Heart left ventricle (tissue), 16 donors: ENCODE data around the gene MLLT10. TPM values are rescaled to one million over a fixed set of nuclear protein-coding genes. Genes with fewer than 3 reads are reported as not detected.

ENCODE experiments used
- ATAC-seq, 4 donors: fragments of 200-7000 bp; cut with Tn5 transposase; one replicate each; pipeline ENCODE4 v1.9.1; 2020 to 2022; ENCODE audit warnings: moderate library complexity in 4 of 4, mild to moderate bottlenecking in 3 of 4, moderate number of reproducible peaks in 1 of 4
- DNase-seq, 5 donors: peaks; one replicate each; pipeline ENCODE4 v3.0.0-alpha.2; 2020
- H3K27ac ChIP-seq, 12 donors: fragments of 200-600 bp; sonication (generic) in 4 of 12; one replicate each; pipeline versions ENCODE4 v1.5.0 to v1.8.0; 2016 to 2022; ENCODE audit warnings: mild to moderate bottlenecking in 2 of 12
- H3K27me3 ChIP-seq, 9 donors: fragments of 200-600 bp; sonication (generic) in 2 of 9; one replicate each; pipeline versions ENCODE4 v1.5.1 to v1.8.0; 2016 to 2022; ENCODE audit warnings: mild to moderate bottlenecking in 3 of 9
- H3K36me3 ChIP-seq, 9 donors: fragments of 200-600 bp; sonication (generic) in 2 of 9; one replicate each; pipeline versions ENCODE4 v1.5.0 to v1.8.0; 2018 to 2022; ENCODE audit warnings: mild to moderate bottlenecking in 2 of 9
- H3K4me1 ChIP-seq, 12 donors: fragments of 200-600 bp; sonication (generic) in 4 of 12; one replicate each; pipeline versions ENCODE4 v1.5.0 to v1.8.0; 2016 to 2022; ENCODE audit warnings: mild to moderate bottlenecking in 3 of 12
- H3K4me3 ChIP-seq, 12 donors: fragments of 200-600 bp; sonication (generic) in 4 of 12; one replicate each; pipeline versions ENCODE4 v1.5.0 to v1.8.0; 2017 to 2022; ENCODE audit warnings: mild to moderate bottlenecking in 9 of 12, moderate library complexity in 4 of 12
- H3K9me3 ChIP-seq, 12 donors: fragments of 200-600 bp; sonication (generic) in 4 of 12; one replicate each; pipeline versions ENCODE4 v1.5.0 to v1.8.0; 2016 to 2022; ENCODE audit warnings: mild to moderate bottlenecking in 1 of 12
- CTCF ChIP-seq, 12 donors: fragments of 200-600 bp; sonication (generic) in 4 of 12; IDR thresholded peaks; one replicate each; pipeline versions ENCODE4 v1.5.0 to v1.8.0; 2018 to 2022; ENCODE audit warnings: antibody characterized with exemption in 12 of 12, mild to moderate bottlenecking in 5 of 12
- POLR2A ChIP-seq, 2 donors: fragments of 450-650 bp; IDR thresholded peaks; one replicate each; pipeline ENCODE4 v1.6.1; 2017; ENCODE audit warnings: antibody characterized with exemption in 2 of 2, mild to moderate bottlenecking in 2 of 2, moderate library complexity in 2 of 2
- WGBS, 4 donors: extraction: QIAGEN DNeasy Blood & Tissue Kit in 2 of 4; methylation state at CpG; one replicate each; pipeline versions ENCODE4 v1.1.5 to v1.1.7; 2013 to 2018; 5-methylcytosine and 5-hydroxymethylcytosine counted together
- intact Hi-C, 10 donors: fragments of 100-400 bp; cut with DNase I; formaldehyde crosslinking; loops; one replicate each; pipeline versions ENCODE4 v1.11.1 to v1.14.2; 2022
- polyA plus RNA-seq, 2 donors: library from polyadenylated mRNA; stranded (reverse); fragments of 200-250 nt; gene quantifications; one replicate each; pipeline ENCODE4 v1.2.3, GENCODE V29; 2013
- total RNA-seq, 9 donors: library from RNA; depleted of rRNA in 2 of 9; stranded (reverse); fragments of >200 nt in 2 of 9; fragmentation: NEBNext Ultra II Directional in 3 of 9; extraction: Animal tissue kit (Norgen Biotek cat#: 25700) in 3 of 9; gene quantifications; one replicate each; pipeline versions ENCODE4 v1.1.0 to v1.2.4, GENCODE V29; 2016 to 2023
- donor health status: ischemic (EF 13 %, LVEDD 7.1; RV severe dilation, severe dysfunction).
- donor health status: healthy with polysubstance abuse.
- donor health status: DM: no; HTN: yes; CAD: no.
- donor health status: DM: no; HTN: no; CAD: no.
- donor health status: ischemic (EF 25% LVEDD 6.9; RV normal size, moderate dysfunction).
- donor health status: ischemic (EF 25% LVEDD 5.7; RV mildly dilated, moderate dysfunction).
- donor health status: healthy.
- donor health status: DM: yes; HTN: yes; CAD: no.
- donor health status: ischemic (EF 35%, LVEDD 5.7; RV mildly dilated, moderate dysfunction).
- donor health status: nonischemic (EF 11% LVEDD 7.7; RV severe dilation, severe dysfunction).
- donor health status: DM: yes; HTN: yes; CAD: no.
- donor health status: PGD.
- donor health status: ischemic (EF 29% LVEDD 5.4; RV normal size, mild dysfunction).
- donor health status: nonischemic (EF 23%, LVEDD 6.1; RV moderate dilation, normal function).

The MLLT10 gene
- total and polyA plus RNA-seq, 11 donors = 16.0 to 30.7 (median 25.2) TPM

- Histone ChIP-seq H3K27ac (no peak overlapping the region), H3K36me3 (peaks cover 0 to 93% (median 83%) of the 10 kb centered on the region in 9 donors), H3K27me3 (no peaks in the 10 kb centered on the region), H3K4me3 (no peak overlapping the region), H3K4me1 (peaks cover 0 to 3% (median 0%) of the 10 kb centered on the region in 12 donors), H3K9me3 (no peaks in the 10 kb centered on the region)
- TF ChIP-seq CTCF (IDR thresholded peaks at IDR 0.05) = no peak
- TF ChIP-seq POLR2A (IDR thresholded peaks at IDR 0.05) = no peak
- intact Hi-C loops = loop anchor here in 1 of 10 donors (5.0 kb wide), 1 partner anchor 659 kb away; no protein-coding TSS in a partner anchor
- WGBS, 4 donors = 77 to 78% (median 77%) methylated on average over 4 of the region's 4 CpGs
- ATAC-seq = no peak
- DNase-seq = no peak
These were observed 207.0 kb downstream of the MLLT10 start for GRCh38 chr10:21740989-21741388.

GRCh38 chr10:21742740-21743412 lies 208.8 kb downstream of the MLLT10 start:
- DNase-seq (no peak), ATAC-seq (no peak)
- Histone ChIP-seq H3K4me1 (peaks cover 0 to 3% (median 0%) of the 10 kb centered on the region in 12 donors), H3K27me3 (no peaks in the 10 kb centered on the region), H3K4me3 (no peak overlapping the region), H3K36me3 (peaks cover 0 to 76% (median 73%) of the 10 kb centered on the region in 9 donors), H3K27ac (no peak overlapping the region), H3K9me3 (no peaks in the 10 kb centered on the region)
- no peak for TF ChIP-seq POLR2A (IDR thresholded peaks at IDR 0.05)
- TF ChIP-seq CTCF (IDR thresholded peaks at IDR 0.05) = no peak
- 95 to 98% (median 97%) methylated on average over 5 of the region's 5 CpGs for WGBS, 4 donors
- intact Hi-C loops = loop anchor here in 1 of 10 donors (5.0 kb wide), 1 partner anchor 661 kb away; no protein-coding TSS in a partner anchor

- no peak overlapping the region for H3K27ac ChIP-seq
- WGBS, 4 donors = 87 to 92% (median 89%) methylated on average over 10 to 11 of the region's 11 CpGs
- H3K36me3 ChIP-seq = peaks cover 0 to 64% (median 60%) of the 10 kb centered on the region in 9 donors
- no peaks in the 10 kb centered on the region for H3K9me3 ChIP-seq
- no peak for TF ChIP-seq CTCF (IDR thresholded peaks at IDR 0.05)
- TF ChIP-seq POLR2A (IDR thresholded peaks at IDR 0.05) = no peak
- intact Hi-C loops = loop anchor here in 1 of 10 donors (5.0 kb wide), 1 partner anchor 662 kb away; no protein-coding TSS in a partner anchor
- H3K27me3 ChIP-seq = no peaks in the 10 kb centered on the region
- H3K4me1 ChIP-seq = peaks cover 0 to 3% (median 0%) of the 10 kb centered on the region in 12 donors
- DNase-seq = no peak
- ATAC-seq = peak in 2 of 4 donors; percentile 28 to 29
- H3K4me3 ChIP-seq = no peak overlapping the region
These were observed 210.2 kb downstream of the MLLT10 start for GRCh38 chr10:21744223-21744622.

GRCh38 chr10:21746118-21746517 lies 212.1 kb downstream of the MLLT10 start:
- Histone ChIP-seq H3K4me1 (no peaks in the 10 kb centered on the region), H3K36me3 (peaks cover 0 to 46% (median 41%) of the 10 kb centered on the region in 9 donors), H3K27ac (no peak overlapping the region), H3K9me3 (no peaks in the 10 kb centered on the region), H3K4me3 (no peak overlapping the region), H3K27me3 (no peaks in the 10 kb centered on the region)
- TF ChIP-seq CTCF (IDR thresholded peaks at IDR 0.05) = no peak
- no peak for TF ChIP-seq POLR2A (IDR thresholded peaks at IDR 0.05)
- ATAC-seq = no peak
- DNase-seq = no peak
- intact Hi-C loops = no loop called here
- WGBS, 4 donors = 88 to 95% (median 94%) methylated on average over 6 of the region's 6 CpGs
